MM.1S (cell line): ENCODE measurements around the gene SASS6.

Experiments
- DNase-seq: peaks from one replicate; pipeline ENCODE4 v3.0.0-alpha.2; 2015
- H2AFZ ChIP-seq: fragments of 300-600 bp; sonication (generic); 2 replicates; pipeline ENCODE4 v1.6.0; 2016; ENCODE audit warnings: antibody characterized with exemption, low read length
- H3F3A ChIP-seq: fragments of 300-600 bp; sonication (generic); 2 replicates; pipeline ENCODE4 v1.6.1; 2016; ENCODE audit warnings: mild to moderate bottlenecking, antibody characterized with exemption, low read length, moderate library complexity, mixed read lengths; ENCODE audit not compliant: insufficient read depth
- H3K27ac ChIP-seq: fragments of 300-600 bp; sonication (generic); 2 replicates; pipeline ENCODE4 v1.5.1; 2016; ENCODE audit warnings: mild to moderate bottlenecking, low read length
- H3K27me3 ChIP-seq: fragments of 300-600 bp; sonication (generic); replicated peaks from 2 replicates; pipeline ENCODE4 v1.6.0; 2016; ENCODE audit warnings: low read length; ENCODE audit not compliant: insufficient read depth
- H3K36me3 ChIP-seq: fragments of 300-600 bp; sonication (generic); replicated peaks from 2 replicates; pipeline ENCODE4 v1.6.1; 2016; ENCODE audit warnings: mild to moderate bottlenecking, low read length, mixed read lengths; ENCODE audit not compliant: insufficient read depth
- H3K4me1 ChIP-seq: fragments of 300-600 bp; sonication (generic); 2 replicates; pipeline ENCODE4 v1.6.1; 2016; ENCODE audit warnings: low read length, mixed read lengths
- H3K4me2 ChIP-seq: fragments of 300-600 bp; sonication (generic); 2 replicates; pipeline ENCODE4 v1.6.0; 2016; ENCODE audit warnings: low read depth, low read length
- H3K4me3 ChIP-seq: fragments of 300-600 bp; sonication (generic); 2 replicates; pipeline ENCODE4 v1.5.1; 2016; ENCODE audit warnings: low read length, mixed read lengths
- H3K79me2 ChIP-seq: fragments of 300-600 bp; sonication (generic); 2 replicates; pipeline ENCODE4 v1.6.1; 2016; ENCODE audit warnings: mixed run types, low read length, mixed read lengths
- H3K9ac ChIP-seq: fragments of 300-600 bp; sonication (generic); 2 replicates; pipeline ENCODE4 v1.6.1; 2016; ENCODE audit warnings: low read length, mixed read lengths
- H3K9me2 ChIP-seq: fragments of 300-600 bp; sonication (generic); replicated peaks from 2 replicates; pipeline ENCODE4 v1.6.1; 2016; ENCODE audit warnings: mild to moderate bottlenecking, low read length, mixed read lengths; ENCODE audit not compliant: insufficient read depth
- H3K9me3 ChIP-seq: fragments of 300-600 bp; sonication (generic); replicated peaks from 2 replicates; pipeline ENCODE4 v1.6.1; 2016; ENCODE audit warnings: mild to moderate bottlenecking, low read length, mixed read lengths; ENCODE audit not compliant: insufficient read depth
- H4K20me1 ChIP-seq: fragments of 300-600 bp; sonication (generic); 2 replicates; pipeline ENCODE4 v1.6.1; 2016; ENCODE audit warnings: mild to moderate bottlenecking, low read length, moderate library complexity, mixed read lengths; ENCODE audit not compliant: insufficient read depth
- EZH2 ChIP-seq: fragments of 300-600 bp; sonication (generic); optimal IDR thresholded peaks from 2 replicates; pipeline ENCODE3; 2017; ENCODE audit warnings: low read depth, mild to moderate bottlenecking, antibody characterized with exemption, low read length, mixed read lengths
- EZH2phosphoT487 ChIP-seq: fragments of 300-600 bp; sonication (generic); IDR thresholded peaks from 2 replicates; pipeline ENCODE4 v1.6.1; 2018; ENCODE audit warnings: antibody characterized with exemption, low read length
- TF ChIP-seq, protein P1 (sequence below): fragments of 300-600 bp; sonication (generic); IDR thresholded peaks from 2 replicates; pipeline ENCODE4 v1.5.1; 2016; ENCODE audit warnings: antibody characterized with exemption, low read length, mixed read lengths

The SASS6 gene

DNA sequence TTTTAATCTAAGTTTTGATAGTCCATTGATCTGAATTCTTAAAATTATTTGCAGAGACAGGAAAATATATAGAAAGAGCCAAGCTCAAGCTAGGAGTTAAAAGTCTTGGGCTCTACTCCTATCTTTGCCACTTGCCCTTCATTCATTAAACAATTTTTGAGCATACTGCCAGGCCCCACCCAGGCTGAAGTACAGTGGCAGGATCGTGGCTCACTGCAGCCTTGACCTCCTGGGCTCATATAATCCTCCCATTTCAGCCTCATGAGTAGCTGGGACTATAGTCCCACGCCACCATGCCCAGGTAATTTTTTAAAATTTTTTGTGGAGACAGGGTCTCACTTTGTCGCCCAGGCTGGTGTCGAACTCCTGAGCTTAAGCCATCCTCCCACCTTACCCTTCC, 8.5 kb upstream of the SASS6 start:
- H3K36me3 ChIP-seq = no peaks in the 10 kb centered on the region
- H4K20me1 ChIP-seq = no peaks in the 10 kb centered on the region
- TF ChIP-seq EZH2 (no peak), EZH2phosphoT487 (no peak)
- TF ChIP-seq, protein P1, sequence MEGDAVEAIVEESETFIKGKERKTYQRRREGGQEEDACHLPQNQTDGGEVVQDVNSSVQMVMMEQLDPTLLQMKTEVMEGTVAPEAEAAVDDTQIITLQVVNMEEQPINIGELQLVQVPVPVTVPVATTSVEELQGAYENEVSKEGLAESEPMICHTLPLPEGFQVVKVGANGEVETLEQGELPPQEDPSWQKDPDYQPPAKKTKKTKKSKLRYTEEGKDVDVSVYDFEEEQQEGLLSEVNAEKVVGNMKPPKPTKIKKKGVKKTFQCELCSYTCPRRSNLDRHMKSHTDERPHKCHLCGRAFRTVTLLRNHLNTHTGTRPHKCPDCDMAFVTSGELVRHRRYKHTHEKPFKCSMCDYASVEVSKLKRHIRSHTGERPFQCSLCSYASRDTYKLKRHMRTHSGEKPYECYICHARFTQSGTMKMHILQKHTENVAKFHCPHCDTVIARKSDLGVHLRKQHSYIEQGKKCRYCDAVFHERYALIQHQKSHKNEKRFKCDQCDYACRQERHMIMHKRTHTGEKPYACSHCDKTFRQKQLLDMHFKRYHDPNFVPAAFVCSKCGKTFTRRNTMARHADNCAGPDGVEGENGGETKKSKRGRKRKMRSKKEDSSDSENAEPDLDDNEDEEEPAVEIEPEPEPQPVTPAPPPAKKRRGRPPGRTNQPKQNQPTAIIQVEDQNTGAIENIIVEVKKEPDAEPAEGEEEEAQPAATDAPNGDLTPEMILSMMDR = no peak
- H3K4me1 ChIP-seq = no peaks in the 10 kb centered on the region
- no peak overlapping the region for H3K27ac ChIP-seq
- no peaks in the 10 kb centered on the region for H3K9me3 ChIP-seq
- no peaks in the 10 kb centered on the region for H3F3A ChIP-seq
- no peak overlapping the region for H3K4me2 ChIP-seq
- H3K27me3 ChIP-seq = no peaks in the 10 kb centered on the region
- no peak for DNase-seq
- H3K4me3 ChIP-seq = no peak overlapping the region
- no peak overlapping the region for H3K9ac ChIP-seq
- H2AFZ ChIP-seq = no peak overlapping the region
- H3K9me2 ChIP-seq = no peaks in the 10 kb centered on the region
- H3K79me2 ChIP-seq = no peaks in the 10 kb centered on the region

DNA sequence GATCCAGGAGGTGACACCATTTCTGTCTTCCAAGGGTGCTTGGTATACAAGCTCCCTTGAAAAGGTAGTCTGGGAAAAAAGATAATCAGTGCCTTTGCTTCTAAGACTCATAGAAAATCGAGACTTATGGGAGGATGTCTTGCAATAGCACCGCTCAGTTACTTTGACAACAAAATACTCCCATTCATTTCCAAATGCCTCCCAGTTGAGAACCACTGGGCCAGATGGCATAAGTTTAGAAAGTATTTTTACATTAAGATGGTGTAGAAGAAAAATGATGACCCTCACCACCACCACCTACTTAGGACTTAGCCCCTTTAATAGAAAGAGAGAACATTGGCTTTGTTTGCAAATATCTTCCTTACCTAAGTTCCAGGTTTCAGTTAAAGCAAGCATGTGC, 4.9 kb upstream of the SASS6 start:
- Histone ChIP-seq H3K4me1 (0 out of 2 replicates have a peak, but pooled peaks cover 3% of the 10 kb centered on the region), H4K20me1 (no peaks in the 10 kb centered on the region), H3K9me2 (no peaks in the 10 kb centered on the region), H3K27me3 (no peaks in the 10 kb centered on the region), H3K36me3 (no peaks in the 10 kb centered on the region), H2AFZ (no peak overlapping the region), H3K9ac (no peak overlapping the region), H3K4me2 (no peak overlapping the region), H3F3A (no peaks in the 10 kb centered on the region), H3K79me2 (peaks cover 14% of the 10 kb centered on the region), H3K4me3 (no peak overlapping the region), H3K27ac (no peak overlapping the region), H3K9me3 (no peaks in the 10 kb centered on the region)
- TF ChIP-seq EZH2phosphoT487 = no peak
- TF ChIP-seq, protein P1 = no peak
- TF ChIP-seq EZH2 = no peak
- no peak for DNase-seq

GRCh38 chr1:100134872-100135271, 2.1 kb upstream of the SASS6 start:
- Histone ChIP-seq H3K9me3 (no peaks in the 10 kb centered on the region), H3K4me2 (no peak overlapping the region), H3K4me1 (0 out of 2 replicates have a peak, but pooled peaks cover 3% of the 10 kb centered on the region)

More at GRCh38 chr1:100134872-100135271, 2.1 kb upstream of the SASS6 start:
- Histone ChIP-seq H3K4me3 (no peak overlapping the region), H3K27ac (no peak overlapping the region), H3F3A (no peaks in the 10 kb centered on the region), H3K36me3 (no peaks in the 10 kb centered on the region), H2AFZ (no peak overlapping the region), H3K27me3 (no peaks in the 10 kb centered on the region), H3K9ac (no peak overlapping the region), H4K20me1 (no peaks in the 10 kb centered on the region), H3K79me2 (peaks cover 41% of the 10 kb centered on the region), H3K9me2 (no peaks in the 10 kb centered on the region)
- TF ChIP-seq, protein P1 = no peak
- TF ChIP-seq EZH2phosphoT487 (no peak), EZH2 (no peak)
- no peak for DNase-seq
